ENCODE data around the gene UNC5C. TPM values are rescaled to one million over a fixed set of nuclear protein-coding genes. Genes with fewer than 3 reads are reported as not detected.

UNC5C gene
- total RNA-seq, 1 donor from 2014 or later, result 43.8 TPM

GRCh38 chr4:95388911-95389310, 159.9 kb downstream of the UNC5C start:
- no peak overlapping the region for H3K4me3 Mint-ChIP-seq (ENCODE audit: low read depth)
- H3K4me1 Mint-ChIP-seq (ENCODE audit: low read depth), result no peaks in the 10 kb centered on the region
- no peak for DNase-seq (ENCODE audit: low spot score, unreplicated experiment)
- H3K36me3 Mint-ChIP-seq (ENCODE audit: insufficient read depth), result peaks cover 13% of the 10 kb centered on the region
- TF ChIP-seq, protein P1, sequence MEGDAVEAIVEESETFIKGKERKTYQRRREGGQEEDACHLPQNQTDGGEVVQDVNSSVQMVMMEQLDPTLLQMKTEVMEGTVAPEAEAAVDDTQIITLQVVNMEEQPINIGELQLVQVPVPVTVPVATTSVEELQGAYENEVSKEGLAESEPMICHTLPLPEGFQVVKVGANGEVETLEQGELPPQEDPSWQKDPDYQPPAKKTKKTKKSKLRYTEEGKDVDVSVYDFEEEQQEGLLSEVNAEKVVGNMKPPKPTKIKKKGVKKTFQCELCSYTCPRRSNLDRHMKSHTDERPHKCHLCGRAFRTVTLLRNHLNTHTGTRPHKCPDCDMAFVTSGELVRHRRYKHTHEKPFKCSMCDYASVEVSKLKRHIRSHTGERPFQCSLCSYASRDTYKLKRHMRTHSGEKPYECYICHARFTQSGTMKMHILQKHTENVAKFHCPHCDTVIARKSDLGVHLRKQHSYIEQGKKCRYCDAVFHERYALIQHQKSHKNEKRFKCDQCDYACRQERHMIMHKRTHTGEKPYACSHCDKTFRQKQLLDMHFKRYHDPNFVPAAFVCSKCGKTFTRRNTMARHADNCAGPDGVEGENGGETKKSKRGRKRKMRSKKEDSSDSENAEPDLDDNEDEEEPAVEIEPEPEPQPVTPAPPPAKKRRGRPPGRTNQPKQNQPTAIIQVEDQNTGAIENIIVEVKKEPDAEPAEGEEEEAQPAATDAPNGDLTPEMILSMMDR (IDR thresholded peaks at IDR 0.05; ENCODE audit: unreplicated experiment), result no peak
- H3K9me3 Mint-ChIP-seq (ENCODE audit: low read depth), result no peaks in the 10 kb centered on the region
- peaks cover 4% of the 10 kb centered on the region for H3K27me3 Mint-ChIP-seq
- H3K27ac Mint-ChIP-seq, result no peak overlapping the region

GRCh38 chr4:95387719-95388118, 161.1 kb downstream of the UNC5C start:
- Mint-ChIP-seq H3K27me3 (peaks cover 4% of the 10 kb centered on the region), H3K4me3 (ENCODE audit: low read depth) (no peak overlapping the region), H3K9me3 (ENCODE audit: low read depth) (no peaks in the 10 kb centered on the region), H3K4me1 (ENCODE audit: low read depth) (peaks cover 2% of the 10 kb centered on the region), H3K27ac (no peak overlapping the region), H3K36me3 (ENCODE audit: insufficient read depth) (peaks cover 13% of the 10 kb centered on the region)
- DNase-seq (ENCODE audit: low spot score, unreplicated experiment), result no peak
- TF ChIP-seq, protein P1 (IDR thresholded peaks at IDR 0.05; ENCODE audit: unreplicated experiment), result no peak

- Mint-ChIP-seq H3K9me3 (ENCODE audit: low read depth) (no peaks in the 10 kb centered on the region), H3K27ac (no peak overlapping the region), H3K36me3 (ENCODE audit: insufficient read depth) (peaks cover 13% of the 10 kb centered on the region), H3K4me1 (ENCODE audit: low read depth) (peaks cover 6% of the 10 kb centered on the region), H3K4me3 (ENCODE audit: low read depth) (no peak overlapping the region), H3K27me3 (peaks cover 4% of the 10 kb centered on the region)
- no peak for DNase-seq (ENCODE audit: low spot score, unreplicated experiment)
- TF ChIP-seq, protein P1 (IDR thresholded peaks at IDR 0.05; ENCODE audit: unreplicated experiment), result no peak
These were observed 162.4 kb downstream of the UNC5C start for GRCh38 chr4:95386410-95386809.

GRCh38 chr4:95381843-95382580, 166.8 kb downstream of the UNC5C start:
- H3K9me3 Mint-ChIP-seq (ENCODE audit: low read depth), result peaks cover 5% of the 10 kb centered on the region
- DNase-seq (ENCODE audit: low spot score, unreplicated experiment), result no peak
- peaks cover 4% of the 10 kb centered on the region for H3K27me3 Mint-ChIP-seq
- H3K36me3 Mint-ChIP-seq (ENCODE audit: insufficient read depth), result peaks cover 18% of the 10 kb centered on the region
- TF ChIP-seq, protein P1 (IDR thresholded peaks at IDR 0.05; ENCODE audit: unreplicated experiment), result no peak
- H3K4me1 Mint-ChIP-seq (ENCODE audit: low read depth), result peaks cover 16% of the 10 kb centered on the region
- no peak overlapping the region for H3K4me3 Mint-ChIP-seq (ENCODE audit: low read depth)
- H3K27ac Mint-ChIP-seq, result no peak overlapping the region

DNA sequence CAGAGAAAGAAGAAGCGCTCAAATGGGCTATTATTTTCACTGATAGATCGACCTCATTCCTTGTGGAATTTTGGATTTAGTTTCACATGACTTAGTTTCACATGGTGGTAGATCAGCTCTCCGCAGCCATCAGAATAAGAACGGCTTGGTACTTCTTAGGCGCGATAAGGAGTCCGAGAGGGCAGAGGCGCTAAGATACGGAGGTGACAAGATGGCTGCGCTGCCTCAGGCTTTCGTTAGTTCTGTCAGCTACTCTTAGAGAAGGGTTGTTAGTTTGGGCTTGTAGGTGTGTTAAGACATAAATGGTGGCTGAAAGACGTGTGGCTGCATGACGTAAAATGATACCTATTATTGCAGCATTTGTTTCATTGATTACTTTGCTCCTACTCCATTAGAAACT, 169.1 kb downstream of the UNC5C start:
- no peak overlapping the region for H3K27ac Mint-ChIP-seq
- peaks cover 4% of the 10 kb centered on the region for H3K27me3 Mint-ChIP-seq
- TF ChIP-seq, protein P1 (IDR thresholded peaks at IDR 0.05; ENCODE audit: unreplicated experiment), result no peak
- no peak for DNase-seq (ENCODE audit: low spot score, unreplicated experiment)
- H3K9me3 Mint-ChIP-seq (ENCODE audit: low read depth), result peaks cover 5% of the 10 kb centered on the region
- peaks cover 13% of the 10 kb centered on the region for H3K36me3 Mint-ChIP-seq (ENCODE audit: insufficient read depth)
- peaks cover 22% of the 10 kb centered on the region for H3K4me1 Mint-ChIP-seq (ENCODE audit: low read depth)
- no peak overlapping the region for H3K4me3 Mint-ChIP-seq (ENCODE audit: low read depth)

All from progenitor cell of endocrine pancreas (in vitro differentiated cells).